K562 (cell line): ENCODE results near the gene COL11A2. TPM values are rescaled to one million over a fixed set of nuclear protein-coding genes. Genes with fewer than 3 reads are reported as not detected.

Experiments
- COPS2 ChIP-seq: fragments of 450-650 bp; conservative IDR thresholded peaks from 2 replicates; pipeline ENCODE4 v1.6.1; 2016; ENCODE audit warnings: mild to moderate bottlenecking, moderate library complexity
- CUX1 ChIP-seq: fragments of 200-800 bp; sonication (Bioruptor generic); IDR thresholded peaks from 2 replicates; pipeline ENCODE4 v1.6.1; 2016; ENCODE audit warnings: missing genetic modification characterization, missing compliant biosample characterization
- FUS ChIP-seq: fragments of 200-400 bp; formaldehyde crosslinking; optimal IDR thresholded peaks from 2 replicates; pipeline ENCODE3; 2017; ENCODE audit warnings: low read depth, low read length
- HNRNPH1 ChIP-seq: fragments of 200-400 bp; formaldehyde crosslinking; optimal IDR thresholded peaks from 2 replicates; pipeline ENCODE3; 2017; ENCODE audit warnings: low read depth, mild to moderate bottlenecking, low read length, moderate library complexity
- HNRNPK ChIP-seq: fragments of 200-400 bp; formaldehyde crosslinking; IDR thresholded peaks from one replicate; pipeline ENCODE4 v1.6.1; 2018; ENCODE audit warnings: mild to moderate bottlenecking, low read depth, low read length; ENCODE audit not compliant: poor library complexity, severe bottlenecking
- MLX ChIP-seq, 2 experiments: fragments of 450-650 bp in 1 of 2; sonication (generic) in 1 of 2; formaldehyde crosslinking; conservative IDR thresholded peaks; 2 replicates each; pipeline versions ENCODE4 v1.4.0 to v1.8.1; 2020 to 2022; ENCODE audit warnings: mild to moderate bottlenecking in 1 of 2, missing genetic modification reagents in 1 of 2
- MYC ChIP-seq, 2 experiments: fragments of 250-450 bp in 1 of 2; sonication (Bioruptor Pico) in 1 of 2; IDR thresholded peaks; 2 replicates each; pipeline versions ENCODE4 v1.5.1 to v1.6.1; 2012 to 2021; ENCODE audit warnings: low read depth in 2 of 2, borderline replicate concordance in 1 of 2, improper control_type of control experiment in 1 of 2, low read length in 1 of 2, mild to moderate bottlenecking in 1 of 2, moderate library complexity in 1 of 2
- NR2C2 ChIP-seq, 2 experiments: fragments of 200-800 bp in 1 of 2; sonication (Bioruptor generic) in 1 of 2; sonication (generic) in 1 of 2; formaldehyde crosslinking in 1 of 2; IDR thresholded peaks; 2 replicates each; pipeline versions ENCODE4 v1.6.1 to v1.8.0; 2016 to 2022; ENCODE audit warnings: mild to moderate bottlenecking in 1 of 2, missing compliant biosample characterization in 1 of 2, missing genetic modification characterization in 1 of 2, missing genetic modification reagents in 1 of 2
- TCF15 ChIP-seq: fragments of 250-450 bp; sonication (Bioruptor Pico); IDR thresholded peaks from 2 replicates; pipeline ENCODE4 v1.8.0; 2022; ENCODE audit warnings: moderate library complexity, mild to moderate bottlenecking, inconsistent platforms
- ZNF280A ChIP-seq: fragments of 450-650 bp; IDR thresholded peaks from 2 replicates; pipeline ENCODE4 v1.6.1; 2018; ENCODE audit warnings: mild to moderate bottlenecking, low read depth; ENCODE audit not compliant: partially characterized antibody
- ZNF766 ChIP-seq: fragments of 200-800 bp; sonication (Bioruptor generic); conservative IDR thresholded peaks from 2 replicates; pipeline ENCODE4 v1.6.1; 2016; ENCODE audit warnings: missing genetic modification characterization, missing compliant biosample characterization
- polyA plus RNA-seq, 8 experiments: library from polyadenylated mRNA; depleted of rRNA in 4 of 8; stranded (reverse) in 5 of 8; unstranded in 3 of 8; fragments of >200 nt; fragmentation: Nextera tagmentation in 2 of 8; fragmentation: Illumina TruSeq in 1 of 8; extraction: Ambion mirVana in 2 of 8; extraction: Trizol in 1 of 8; gene quantifications; 2 replicates each; pipeline versions ENCODE4 v1.2.1 to v1.2.3, GENCODE V29; 2011 to 2014; ENCODE audit warnings: inconsistent platforms in 1 of 8, missing spikeins in 1 of 8
- total RNA-seq, 7 experiments: library from RNA; depleted of rRNA in 6 of 7; stranded (reverse); fragments of >200 nt in 6 of 7; fragmentation: Illumina TruSeq in 2 of 7; extraction: Trizol in 2 of 7; gene quantifications; 2 replicates each; pipeline versions ENCODE4 v1.2.1 to v1.2.3, GENCODE V29; 2011 to 2021; ENCODE audit warnings: low replicate concordance in 1 of 7
- TF ChIP-seq, protein P1 (sequence below): fragments of 250-450 bp; sonication (Bioruptor Pico); IDR thresholded peaks from 2 replicates; pipeline ENCODE4 v1.8.0; 2022; ENCODE audit warnings: moderate library complexity, mild to moderate bottlenecking, inconsistent platforms
- TF ChIP-seq, protein P2 (sequence below): sonication (generic); formaldehyde crosslinking; IDR thresholded peaks from 2 replicates; pipeline ENCODE4 v1.8.0; 2022; ENCODE audit warnings: mild to moderate bottlenecking, missing genetic modification reagents

COL11A2 gene
- total and polyA plus RNA-seq, 9 of the 15 experiments (the other 6 are each of a cell fraction or from before 2014, with no cell fraction given): 0.04 to 0.35 (median 0.09) TPM; not detected in 1

GRCh38 chr6:33208091-33208967 lies 16.1 kb upstream of the COL11A2 start, which contains the start of gene RING1 (continued):
- TF ChIP-seq CUX1 (CRISPR knock-in tag) (no peak), HNRNPK (no peak), NR2C2 (CRISPR knock-in tag; IDR thresholded peaks at IDR 0.05) (peak; percentile 67), NR2C2 (tag; IDR thresholded peaks at IDR 0.05) (peak; percentile 65; the same call in 1 of the 2 replicates), COPS2 (no peak), ZNF280A (no peak), MYC (IDR thresholded peaks at IDR 0.05; ENCODE audit: low read depth, low read length) (peak; percentile 74), MYC (CRISPR knock-in tag; IDR thresholded peaks at IDR 0.05; ENCODE audit: borderline replicate concordance, low read depth) (peak; percentile 74; the same call in 1 of the 2 replicates), MLX (CRISPR knock-in tag; conservative IDR thresholded peaks at IDR 0.05) (no peak), ZNF766 (CRISPR knock-in tag) (0 out of 2 replicates have a peak, but pooled peaks have one; percentile 48), FUS (peak; percentile 86), TCF15 (CRISPR knock-in tag) (no peak), HNRNPH1 (no peak)
- TF ChIP-seq, protein P1, sequence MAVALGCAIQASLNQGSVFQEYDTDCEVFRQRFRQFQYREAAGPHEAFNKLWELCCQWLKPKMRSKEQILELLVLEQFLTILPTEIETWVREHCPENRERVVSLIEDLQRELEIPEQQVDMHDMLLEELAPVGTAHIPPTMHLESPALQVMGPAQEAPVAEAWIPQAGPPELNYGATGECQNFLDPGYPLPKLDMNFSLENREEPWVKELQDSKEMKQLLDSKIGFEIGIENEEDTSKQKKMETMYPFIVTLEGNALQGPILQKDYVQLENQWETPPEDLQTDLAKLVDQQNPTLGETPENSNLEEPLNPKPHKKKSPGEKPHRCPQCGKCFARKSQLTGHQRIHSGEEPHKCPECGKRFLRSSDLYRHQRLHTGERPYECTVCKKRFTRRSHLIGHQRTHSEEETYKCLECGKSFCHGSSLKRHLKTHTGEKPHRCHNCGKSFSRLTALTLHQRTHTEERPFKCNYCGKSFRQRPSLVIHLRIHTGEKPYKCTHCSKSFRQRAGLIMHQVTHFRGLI (CRISPR knock-in tag): no peak
- TF ChIP-seq, protein P2, sequence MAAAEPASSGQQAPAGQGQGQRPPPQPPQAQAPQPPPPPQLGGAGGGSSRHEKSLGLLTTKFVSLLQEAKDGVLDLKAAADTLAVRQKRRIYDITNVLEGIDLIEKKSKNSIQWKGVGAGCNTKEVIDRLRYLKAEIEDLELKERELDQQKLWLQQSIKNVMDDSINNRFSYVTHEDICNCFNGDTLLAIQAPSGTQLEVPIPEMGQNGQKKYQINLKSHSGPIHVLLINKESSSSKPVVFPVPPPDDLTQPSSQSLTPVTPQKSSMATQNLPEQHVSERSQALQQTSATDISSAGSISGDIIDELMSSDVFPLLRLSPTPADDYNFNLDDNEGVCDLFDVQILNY (CRISPR knock-in tag): peak; percentile 58; the same call in 1 of the 2 replicates
